IMR-90 (cell line): Measurements from ENCODE around the gene MSI2. TPM values are rescaled to one million over a fixed set of nuclear protein-coding genes. Genes with fewer than 3 reads are reported as not detected.

Source experiments
- ATAC-seq: fragments of 200-7000 bp; cut with Tn5 transposase; 2 replicates; pipeline ENCODE4 v1.9.1; 2020; ENCODE audit warnings: low read depth, mild to moderate bottlenecking, moderate library complexity
- BruUV-seq: library from RNA; stranded (reverse); fragments of 400-500 nt; replicated peaks from 2 replicates; lab custom pipeline; 2021; lab: Mats Ljungman, UMichigan
- CTCF ChIA-PET: fragments of 300-600 bp; formaldehyde crosslinking; extraction: SDS; loops from one replicate; lab custom pipeline; 2021; ENCODE audit warnings: antibody characterized with exemption; lab: Yijun Ruan, JAX
- POLR2A ChIA-PET: fragments of 300-600 bp; sonication (Branson Sonifier 250); formaldehyde crosslinking; loops from one replicate; lab custom pipeline; 2022; ENCODE audit warnings: antibody characterized with exemption; ENCODE audit not compliant: unreplicated experiment; lab: Charles Lee
- DNase-seq: peaks from one replicate; pipeline ENCODE4 v3.0.0; 2013
- H2AFZ ChIP-seq: replicated peaks from 2 replicates; pipeline ENCODE3; 2013; ENCODE audit warnings: low read length, mild to moderate bottlenecking; ENCODE audit not compliant: poor library complexity
- H2AK5ac ChIP-seq: 2 replicates; pipeline ENCODE4 v1.6.1; 2013; ENCODE audit warnings: low read depth, low read length, inconsistent platforms
- H2AK9ac ChIP-seq: replicated peaks from 2 replicates; pipeline ENCODE3; 2013; ENCODE audit warnings: mild to moderate bottlenecking, low read depth, low read length, moderate library complexity; ENCODE audit not compliant: poor library complexity
- H2BK120ac ChIP-seq: 2 replicates; pipeline ENCODE4 v1.6.1; 2013; ENCODE audit warnings: low read depth, low read length, inconsistent platforms
- H2BK15ac ChIP-seq: 3 replicates; pipeline ENCODE4 v1.6.1; 2013; ENCODE audit warnings: low read depth, low read length, inconsistent platforms
- H2BK20ac ChIP-seq: 2 replicates; pipeline ENCODE4 v1.6.1; 2013; ENCODE audit warnings: low read depth, mild to moderate bottlenecking, inconsistent platforms, low read length, moderate library complexity
- H2BK5ac ChIP-seq: 2 replicates; pipeline ENCODE4 v1.6.1; 2013; ENCODE audit warnings: mild to moderate bottlenecking, low read depth, low read length, inconsistent platforms; ENCODE audit not compliant: poor library complexity, severe bottlenecking
- H3K14ac ChIP-seq: replicated peaks from 2 replicates; pipeline ENCODE4 v1.6.1; 2013; ENCODE audit warnings: low read depth, low read length, inconsistent platforms
- H3K18ac ChIP-seq: 2 replicates; pipeline ENCODE4 v1.6.1; 2013; ENCODE audit warnings: low read depth, low read length, control low read depth
- H3K23ac ChIP-seq: 2 replicates; pipeline ENCODE4 v1.6.1; 2013; ENCODE audit warnings: low read depth, low read length, inconsistent platforms
- H3K27ac ChIP-seq: 2 replicates; pipeline ENCODE4 v1.5.1; 2013; ENCODE audit warnings: mild to moderate bottlenecking, control low read depth, low read length; ENCODE audit not compliant: insufficient read depth
- H3K27me3 ChIP-seq: 2 replicates; pipeline ENCODE4 v1.6.1; 2013; ENCODE audit warnings: low read length; ENCODE audit not compliant: control insufficient read depth, insufficient read depth
- H3K36me3 ChIP-seq: 2 replicates; pipeline ENCODE4 v1.6.1; 2013; ENCODE audit warnings: low read length, mixed read lengths; ENCODE audit not compliant: control insufficient read depth, insufficient read depth
- H3K4ac ChIP-seq: 2 replicates; pipeline ENCODE4 v1.6.1; 2013; ENCODE audit warnings: low read depth, low read length, inconsistent platforms
- H3K4me1 ChIP-seq: 2 replicates; pipeline ENCODE4 v1.6.1; 2013; ENCODE audit warnings: low read length, mixed read lengths; ENCODE audit not compliant: control insufficient read depth, insufficient read depth
- H3K4me2 ChIP-seq: 2 replicates; pipeline ENCODE4 v1.6.1; 2013; ENCODE audit warnings: low read depth, mild to moderate bottlenecking, control low read depth, low read length, moderate library complexity
- H3K4me3 ChIP-seq: 2 replicates; pipeline ENCODE4 v1.5.1; 2013; ENCODE audit warnings: low read depth, mild to moderate bottlenecking, control low read depth, low read length, moderate library complexity; ENCODE audit not compliant: insufficient read depth
- H3K56ac ChIP-seq: 2 replicates; pipeline ENCODE4 v1.6.1; 2013; ENCODE audit warnings: low read length, inconsistent platforms; ENCODE audit not compliant: insufficient read depth; ENCODE audit errors: extremely low read depth
- H3K79me1 ChIP-seq, 2 experiments: 2 replicates each; pipeline ENCODE4 v1.6.1; 2013; ENCODE audit warnings: low read length in 2 of 2, inconsistent platforms in 1 of 2, low read depth in 1 of 2
- H3K9ac ChIP-seq: 2 replicates; pipeline ENCODE4 v1.6.1; 2013; ENCODE audit warnings: low read depth, low read length, control low read depth
- H3K9me1 ChIP-seq: 2 replicates; pipeline ENCODE4 v1.6.1; 2013; ENCODE audit warnings: low read length, inconsistent platforms; ENCODE audit not compliant: insufficient read depth
- H3K9me3 ChIP-seq: 2 replicates; pipeline ENCODE4 v1.6.1; 2013; ENCODE audit warnings: low read length; ENCODE audit not compliant: control insufficient read depth, insufficient read depth
- H4K20me1 ChIP-seq: 2 replicates; pipeline ENCODE4 v1.6.1; 2013; ENCODE audit warnings: low read length, inconsistent platforms; ENCODE audit not compliant: insufficient read depth
- H4K5ac ChIP-seq: 2 replicates; pipeline ENCODE4 v1.6.1; 2013; ENCODE audit warnings: mild to moderate bottlenecking, low read depth, low read length, control low read depth
- H4K8ac ChIP-seq, 2 experiments: 2 replicates each; pipeline ENCODE4 v1.6.1; 2013; ENCODE audit warnings: low read depth in 2 of 2, low read length in 2 of 2, control low read depth in 1 of 2, inconsistent platforms in 1 of 2
- H4K91ac ChIP-seq: 2 replicates; pipeline ENCODE4 v1.6.1; 2013; ENCODE audit warnings: low read depth, low read length, inconsistent platforms; ENCODE audit not compliant: insufficient read depth
- BHLHE40 ChIP-seq: fragments of 150-350 bp; IDR thresholded peaks from 2 replicates; pipeline ENCODE4 v1.6.1; 2016; ENCODE audit warnings: mild to moderate bottlenecking, low read depth, low read length
- CEBPB ChIP-seq: IDR thresholded peaks from 2 replicates; pipeline ENCODE4 v1.6.1; 2012; ENCODE audit warnings: low read depth, low read length, improper control_type of control experiment
- CHD1 ChIP-seq: IDR thresholded peaks from 2 replicates; pipeline ENCODE4 v1.6.1; 2012; ENCODE audit warnings: low read depth, low read length, improper control_type of control experiment
- MAFK ChIP-seq: IDR thresholded peaks from 2 replicates; pipeline ENCODE4 v1.6.1; 2012; ENCODE audit warnings: low read depth, low read length, improper control_type of control experiment
- MAZ ChIP-seq: IDR thresholded peaks from 2 replicates; pipeline ENCODE4 v1.6.1; 2012; ENCODE audit warnings: low read depth, mild to moderate bottlenecking, low read length, improper control_type of control experiment, moderate library complexity, borderline replicate concordance
- NFE2L2 ChIP-seq: fragments of 150-350 bp; IDR thresholded peaks from 2 replicates; pipeline ENCODE4 v1.6.1; 2016; ENCODE audit warnings: low read depth, mild to moderate bottlenecking, low read length
- RAD21 ChIP-seq: IDR thresholded peaks from 2 replicates; pipeline ENCODE4 v1.6.1; 2012; ENCODE audit warnings: low read length, improper control_type of control experiment
- RCOR1 ChIP-seq: IDR thresholded peaks from 2 replicates; pipeline ENCODE4 v1.6.1; 2012; ENCODE audit warnings: mild to moderate bottlenecking, low read length, improper control_type of control experiment; ENCODE audit not compliant: insufficient replicate concordance
- RFX5 ChIP-seq: IDR thresholded peaks from 2 replicates; pipeline ENCODE4 v1.8.0; 2012; ENCODE audit warnings: low read depth, mild to moderate bottlenecking, low read length, moderate library complexity
- SMC3 ChIP-seq: fragments of 150-350 bp; IDR thresholded peaks from 2 replicates; pipeline ENCODE4 v1.6.1; 2016; ENCODE audit warnings: low read depth, mild to moderate bottlenecking, antibody characterized with exemption, low read length, moderate library complexity
- WGBS, 2 experiments: methylation state at CpG; one replicate each; pipeline versions ENCODE4 v1.1.5 to v1.1.7; 2013; ENCODE audit warnings: missing lambda C conversion rate in 2 of 2; ENCODE audit not compliant: insufficient read length in 1 of 2; ENCODE audit errors: extremely low coverage in 2 of 2; 5-methylcytosine and 5-hydroxymethylcytosine counted together
- dilution Hi-C: fragments of 300-500 bp; cut with HindIII; formaldehyde crosslinking; loops from one replicate; pipeline ENCODE4 v1.14.3; 2018; ENCODE audit warnings: low sequenced_read_pairs; ENCODE audit not compliant: unreplicated experiment
- in situ Hi-C: fragments of 300-500 bp; cut with MboI; formaldehyde crosslinking; loops from 3 replicates; pipeline ENCODE4 v1.14.3; 2019; ENCODE audit warnings: low sequenced_read_pairs, inconsistent platforms, mixed read lengths
- intact Hi-C: fragments of 100-400 bp; cut with micrococcal nuclease; formaldehyde crosslinking; loops from 2 replicates; pipeline ENCODE4 v1.10.0; 2022
- polyA plus RNA-seq, 3 experiments: library from polyadenylated mRNA; depleted of rRNA; stranded (reverse); fragments of >200 nt; gene quantifications; 2 replicates each; pipeline ENCODE4 v1.2.3, GENCODE V29; 2012; ENCODE audit warnings: low replicate concordance in 1 of 3
- total RNA-seq: library from RNA; depleted of rRNA; stranded (reverse); fragments of >200 nt; gene quantifications from 2 replicates; pipeline ENCODE4 v1.2.3, GENCODE V29; 2012
- TF ChIP-seq, protein P1 (sequence below): conservative IDR thresholded peaks from 2 replicates; pipeline ENCODE4 v1.5.1; 2012; ENCODE audit warnings: mild to moderate bottlenecking, low read depth, low read length, improper control_type of control experiment
- TF ChIP-seq, protein P2 (sequence below): fragments of 150-350 bp; IDR thresholded peaks from 2 replicates; pipeline ENCODE4 v1.6.1; 2016; ENCODE audit warnings: low read depth, mild to moderate bottlenecking, low read length, moderate library complexity, borderline replicate concordance

MSI2 gene
- total and polyA plus RNA-seq, 2 of the 4 experiments (the other 2 are of a cell fraction) = 13.0 to 16.0 TPM

DNA sequence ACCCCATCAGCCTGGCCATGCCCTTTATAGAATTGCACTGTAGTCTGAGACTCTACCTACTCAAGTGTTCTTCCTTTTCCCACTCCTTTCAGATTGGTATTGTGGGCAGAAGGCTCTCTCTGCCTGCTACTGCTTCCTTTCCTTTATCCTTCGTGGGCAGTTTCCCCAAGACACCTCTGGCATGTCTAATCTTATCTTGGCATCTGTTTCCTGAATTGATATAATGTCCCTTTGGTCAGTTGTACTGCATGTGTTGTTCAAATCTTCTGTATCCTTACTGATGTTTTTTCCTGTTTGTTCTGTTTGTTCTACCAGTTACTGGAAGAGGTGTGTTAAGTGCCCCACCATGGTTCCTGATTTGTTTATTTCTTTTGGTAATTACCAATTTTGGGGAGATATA, 29.5 kb upstream of the MSI2 start:
- Histone ChIP-seq H3K27me3 (peaks cover 6% of the 10 kb centered on the region), H2BK20ac (no peak overlapping the region), H3K14ac (no peak overlapping the region), H3K4me3 (no peak overlapping the region), H4K91ac (no peak overlapping the region), H2AK9ac (no peak overlapping the region), H4K20me1 (no peaks in the 10 kb centered on the region), H3K18ac (no peak overlapping the region), H2AK5ac (no peak overlapping the region), H3K56ac (no peak overlapping the region), H4K8ac (no peak overlapping the region), H3K9ac (no peak overlapping the region), H2BK120ac (no peak overlapping the region), H3K27ac (no peak overlapping the region), H3K36me3 (no peaks in the 10 kb centered on the region), H3K4me2 (no peak overlapping the region), H3K23ac (no peak overlapping the region), H2AFZ (no peak overlapping the region), H2BK15ac (no peak overlapping the region), H3K4ac (no peak overlapping the region), H4K5ac (no peak overlapping the region), H3K79me1 (no peaks in the 10 kb centered on the region), H3K9me1 (no peaks in the 10 kb centered on the region), H3K4me1 (no peaks in the 10 kb centered on the region), H2BK5ac (no peak overlapping the region), H3K9me3 (no peaks in the 10 kb centered on the region)
- no peak for TF ChIP-seq MAFK
- no peak for TF ChIP-seq RFX5
- TF ChIP-seq RCOR1 = no peak
- no peak for TF ChIP-seq SMC3
- TF ChIP-seq CHD1 = no peak
- TF ChIP-seq MAZ = no peak
- TF ChIP-seq, protein P1, sequence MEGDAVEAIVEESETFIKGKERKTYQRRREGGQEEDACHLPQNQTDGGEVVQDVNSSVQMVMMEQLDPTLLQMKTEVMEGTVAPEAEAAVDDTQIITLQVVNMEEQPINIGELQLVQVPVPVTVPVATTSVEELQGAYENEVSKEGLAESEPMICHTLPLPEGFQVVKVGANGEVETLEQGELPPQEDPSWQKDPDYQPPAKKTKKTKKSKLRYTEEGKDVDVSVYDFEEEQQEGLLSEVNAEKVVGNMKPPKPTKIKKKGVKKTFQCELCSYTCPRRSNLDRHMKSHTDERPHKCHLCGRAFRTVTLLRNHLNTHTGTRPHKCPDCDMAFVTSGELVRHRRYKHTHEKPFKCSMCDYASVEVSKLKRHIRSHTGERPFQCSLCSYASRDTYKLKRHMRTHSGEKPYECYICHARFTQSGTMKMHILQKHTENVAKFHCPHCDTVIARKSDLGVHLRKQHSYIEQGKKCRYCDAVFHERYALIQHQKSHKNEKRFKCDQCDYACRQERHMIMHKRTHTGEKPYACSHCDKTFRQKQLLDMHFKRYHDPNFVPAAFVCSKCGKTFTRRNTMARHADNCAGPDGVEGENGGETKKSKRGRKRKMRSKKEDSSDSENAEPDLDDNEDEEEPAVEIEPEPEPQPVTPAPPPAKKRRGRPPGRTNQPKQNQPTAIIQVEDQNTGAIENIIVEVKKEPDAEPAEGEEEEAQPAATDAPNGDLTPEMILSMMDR = no peak
- no peak for TF ChIP-seq BHLHE40
- no peak for TF ChIP-seq CEBPB
- no peak for TF ChIP-seq RAD21
- TF ChIP-seq, protein P2, sequence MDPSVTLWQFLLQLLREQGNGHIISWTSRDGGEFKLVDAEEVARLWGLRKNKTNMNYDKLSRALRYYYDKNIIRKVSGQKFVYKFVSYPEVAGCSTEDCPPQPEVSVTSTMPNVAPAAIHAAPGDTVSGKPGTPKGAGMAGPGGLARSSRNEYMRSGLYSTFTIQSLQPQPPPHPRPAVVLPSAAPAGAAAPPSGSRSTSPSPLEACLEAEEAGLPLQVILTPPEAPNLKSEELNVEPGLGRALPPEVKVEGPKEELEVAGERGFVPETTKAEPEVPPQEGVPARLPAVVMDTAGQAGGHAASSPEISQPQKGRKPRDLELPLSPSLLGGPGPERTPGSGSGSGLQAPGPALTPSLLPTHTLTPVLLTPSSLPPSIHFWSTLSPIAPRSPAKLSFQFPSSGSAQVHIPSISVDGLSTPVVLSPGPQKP = no peak
- no peak for TF ChIP-seq NFE2L2
- dilution Hi-C loops (no loop called here), in situ Hi-C loops (loop anchor here (25.0 kb wide), 1 partner anchor 886 kb away; no protein-coding TSS in a partner anchor), intact Hi-C loops (no loop called here)
- DNase-seq = no peak
- ATAC-seq = no peak
- no TSS peak for BruUV-seq
- WGBS, 2 experiments = no CpG with 5 or more reads among the region's 1 CpG
- POLR2A ChIA-PET = no interaction called here
- CTCF ChIA-PET = interaction anchor here (1.2 kb wide), 1 partner anchor 17 kb away, joined by 5 read pairs; no protein-coding TSS in a partner anchor
